Parathyroid adenoma (tissue), 2 donors: Measurements from ENCODE around the gene FAM186B.

Experiments used
- H2AFZ ChIP-seq: fragments of 300-600 bp; sonication (generic); one replicate; pipeline ENCODE4 v1.7.0; 2017; ENCODE audit warnings: antibody characterized with exemption, mild to moderate bottlenecking
- H3K27ac ChIP-seq: fragments of 300-600 bp; sonication (generic); one replicate; pipeline ENCODE4 v1.7.0; 2017
- H3K27me3 ChIP-seq: fragments of 300-600 bp; sonication (generic); one replicate; pipeline ENCODE4 v1.7.0; 2017; ENCODE audit warnings: low read length; ENCODE audit not compliant: control insufficient read depth, insufficient read depth
- H3K36me3 ChIP-seq: fragments of 300-600 bp; sonication (generic); one replicate; pipeline ENCODE4 v1.7.0; 2017; ENCODE audit warnings: low read length; ENCODE audit not compliant: control insufficient read depth, insufficient read depth
- H3K4me1 ChIP-seq: fragments of 300-600 bp; sonication (generic); one replicate; pipeline ENCODE4 v1.7.0; 2017; ENCODE audit warnings: control low read depth
- H3K4me2 ChIP-seq: fragments of 300-600 bp; sonication (generic); one replicate; pipeline ENCODE4 v1.7.0; 2017; ENCODE audit warnings: low read length
- H3K4me3 ChIP-seq: fragments of 300-600 bp; sonication (generic); one replicate; pipeline ENCODE4 v1.7.0; 2017; ENCODE audit warnings: low read depth, low read length
- H3K79me2 ChIP-seq: fragments of 300-600 bp; sonication (generic); one replicate; pipeline ENCODE4 v1.7.0; 2017; ENCODE audit warnings: control low read depth
- H3K9ac ChIP-seq: fragments of 300-600 bp; sonication (generic); one replicate; pipeline ENCODE4 v1.7.0; 2017; ENCODE audit warnings: mild to moderate bottlenecking
- H3K9me3 ChIP-seq: fragments of 300-600 bp; sonication (generic); one replicate; pipeline ENCODE4 v1.7.0; 2017; ENCODE audit warnings: low read length; ENCODE audit not compliant: control insufficient read depth
- CTCF ChIP-seq: fragments of 300-600 bp; sonication (generic); IDR thresholded peaks from one replicate; pipeline ENCODE4 v1.7.0; 2017; ENCODE audit warnings: antibody characterized with exemption, mild to moderate bottlenecking
- donor health status: primary hyperparathyroidism.

The FAM186B gene

DNA sequence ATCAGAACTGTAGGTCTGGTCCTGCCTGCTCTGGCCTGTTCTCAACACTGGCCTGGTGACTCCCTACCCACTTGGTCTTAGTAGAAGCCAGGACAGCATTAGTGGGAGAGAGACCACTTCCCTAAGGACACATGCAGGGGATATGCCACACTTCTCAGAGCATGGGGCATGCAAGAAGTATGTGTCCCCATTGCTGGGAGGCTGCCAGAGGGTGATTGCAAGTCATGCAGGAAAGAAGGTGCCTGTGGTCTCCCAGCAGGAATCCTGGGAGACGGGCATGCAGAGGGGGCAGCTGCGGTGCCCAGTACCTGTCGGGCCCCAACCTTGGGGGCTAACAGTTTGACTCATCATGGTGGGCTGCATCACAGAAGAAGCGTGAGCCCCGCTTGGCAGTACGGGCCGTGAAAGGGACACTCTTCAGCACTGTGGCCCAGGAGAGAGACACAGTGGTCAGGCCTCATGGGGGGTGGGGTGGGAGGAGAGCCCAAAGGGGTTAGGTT lies 40.9 kb upstream of the FAM186B start:
- Histone ChIP-seq H3K27ac (no peak overlapping the region), H3K27me3 (no peaks in the 10 kb centered on the region), H3K36me3 (no peaks in the 10 kb centered on the region), H3K9me3 (no peaks in the 10 kb centered on the region), H3K9ac (no peak overlapping the region), H3K79me2 (no peaks in the 10 kb centered on the region), H3K4me1 (peaks cover 3% of the 10 kb centered on the region), H2AFZ (no peak overlapping the region), H3K4me2 (no peak overlapping the region), H3K4me3 (no peak overlapping the region)
- no peak for TF ChIP-seq CTCF

- Histone ChIP-seq H3K4me2 (no peak overlapping the region), H3K36me3 (no peaks in the 10 kb centered on the region), H3K9ac (no peak overlapping the region), H3K4me1 (peaks cover 3% of the 10 kb centered on the region), H3K4me3 (no peak overlapping the region), H3K79me2 (no peaks in the 10 kb centered on the region), H3K27me3 (no peaks in the 10 kb centered on the region), H3K27ac (no peak overlapping the region), H2AFZ (no peak overlapping the region), H3K9me3 (no peaks in the 10 kb centered on the region)
- TF ChIP-seq CTCF = no peak
Observed at GRCh38 chr12:49645146-49646039, 40.0 kb upstream of the FAM186B start.

DNA sequence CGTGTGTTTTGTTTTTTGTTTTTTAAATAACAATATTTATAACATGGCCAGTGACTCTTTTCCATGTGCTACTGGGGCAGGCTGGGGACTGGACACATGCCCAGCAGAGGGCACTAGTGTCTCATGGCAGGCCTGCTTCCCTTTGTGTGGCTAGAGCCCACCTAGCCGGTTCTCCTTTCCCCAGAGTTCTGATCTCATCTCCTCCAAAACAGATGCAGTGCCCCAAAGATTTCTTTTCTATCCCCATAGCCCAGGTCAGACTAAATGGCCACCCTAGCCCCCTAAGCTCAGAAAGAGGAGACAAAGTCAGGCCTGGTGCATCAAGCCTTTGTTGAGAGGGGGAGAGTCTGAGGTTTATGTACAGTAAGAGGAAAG lies 39.2 kb upstream of the FAM186B start:
- Histone ChIP-seq H3K27me3 (no peaks in the 10 kb centered on the region), H3K9ac (no peak overlapping the region), H3K4me1 (peaks cover 3% of the 10 kb centered on the region), H3K9me3 (no peaks in the 10 kb centered on the region), H3K36me3 (no peaks in the 10 kb centered on the region), H3K79me2 (no peaks in the 10 kb centered on the region), H3K27ac (no peak overlapping the region), H3K4me2 (no peak overlapping the region), H2AFZ (no peak overlapping the region), H3K4me3 (no peak overlapping the region)
- TF ChIP-seq CTCF = peak; percentile 94

DNA sequence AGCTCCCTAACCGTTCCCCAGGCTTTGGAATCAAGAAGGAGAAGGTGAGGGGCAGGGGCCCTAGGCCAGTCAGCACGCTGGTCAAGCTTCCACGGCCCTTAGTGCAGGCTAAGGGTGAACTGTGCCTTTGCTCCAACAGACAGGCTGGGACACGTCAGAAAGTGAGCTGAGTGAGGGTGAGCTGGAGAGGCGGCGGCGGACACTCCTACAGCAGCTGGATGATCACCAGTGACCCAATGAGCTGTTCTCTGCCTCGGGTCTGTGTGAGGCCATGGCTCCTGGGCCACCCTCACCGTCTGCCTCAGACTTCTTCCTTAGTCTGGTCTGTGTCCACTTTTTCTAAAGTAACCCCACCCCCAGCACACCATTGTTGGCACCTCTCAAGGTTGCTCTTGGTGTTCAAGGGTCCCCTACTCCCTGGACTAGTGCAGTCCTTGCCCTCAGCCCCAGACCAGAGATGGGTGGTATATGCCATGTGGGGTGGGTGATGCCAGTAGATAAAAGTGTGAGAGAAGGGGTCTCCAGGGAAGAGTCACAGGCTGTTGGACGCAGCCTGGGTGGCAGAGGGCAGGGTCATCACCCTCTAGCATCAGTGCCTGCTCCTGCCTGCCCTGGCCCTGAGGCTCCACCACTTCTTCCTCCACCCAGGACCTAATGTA lies 38.7 kb upstream of the FAM186B start:
- H3K9ac ChIP-seq = no peak overlapping the region

More for the DNA sequence above, 38.7 kb upstream of the FAM186B start:
- Histone ChIP-seq H2AFZ (no peak overlapping the region), H3K27ac (no peak overlapping the region), H3K4me2 (no peak overlapping the region), H3K36me3 (no peaks in the 10 kb centered on the region), H3K27me3 (no peaks in the 10 kb centered on the region), H3K4me1 (peaks cover 3% of the 10 kb centered on the region), H3K9me3 (no peaks in the 10 kb centered on the region), H3K4me3 (no peak overlapping the region), H3K79me2 (no peaks in the 10 kb centered on the region)
- no peak for TF ChIP-seq CTCF
